NCI-H146 treated with DMSO at 0.1 percent for 48 hours (cell line): Measurements from ENCODE around the gene TTLL8.

Experiments used
- DNase-seq: peaks from one replicate; lab custom pipeline; 2025; ENCODE audit not compliant: unreplicated experiment; lab: John Stamatoyannopoulos, UW

The TTLL8 gene

DNA sequence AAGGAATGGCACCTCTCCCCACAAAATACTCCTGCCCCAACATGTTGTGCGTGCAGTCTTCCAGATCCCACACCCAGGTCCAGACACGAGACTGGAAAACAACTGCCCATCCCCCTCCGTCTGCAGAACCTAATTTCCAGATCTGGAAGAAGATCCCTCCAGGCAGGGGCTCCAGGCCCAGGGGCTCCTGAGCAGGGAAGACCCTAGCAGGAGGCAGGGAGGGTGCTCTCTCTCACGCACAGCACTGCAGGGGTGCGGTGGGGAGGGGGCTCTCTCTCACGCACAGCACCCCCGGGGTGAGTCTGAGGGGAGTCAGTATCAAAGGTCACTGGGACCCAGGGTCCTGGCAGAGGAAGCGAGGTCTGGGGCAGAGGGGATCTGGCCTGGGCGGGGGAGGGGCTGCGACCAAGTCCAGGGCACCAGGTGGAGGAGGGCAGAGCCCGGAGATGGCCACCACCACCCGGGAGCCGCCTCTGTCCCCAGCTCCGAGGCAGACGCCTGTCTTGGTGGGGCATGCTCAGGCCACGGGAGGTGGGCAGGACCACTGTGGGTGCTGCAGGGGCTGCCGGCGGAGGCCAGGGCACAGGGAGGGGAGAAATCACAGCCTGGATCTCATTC, 25.5 kb upstream of the TTLL8 start:
- no peak for DNase-seq

DNA sequence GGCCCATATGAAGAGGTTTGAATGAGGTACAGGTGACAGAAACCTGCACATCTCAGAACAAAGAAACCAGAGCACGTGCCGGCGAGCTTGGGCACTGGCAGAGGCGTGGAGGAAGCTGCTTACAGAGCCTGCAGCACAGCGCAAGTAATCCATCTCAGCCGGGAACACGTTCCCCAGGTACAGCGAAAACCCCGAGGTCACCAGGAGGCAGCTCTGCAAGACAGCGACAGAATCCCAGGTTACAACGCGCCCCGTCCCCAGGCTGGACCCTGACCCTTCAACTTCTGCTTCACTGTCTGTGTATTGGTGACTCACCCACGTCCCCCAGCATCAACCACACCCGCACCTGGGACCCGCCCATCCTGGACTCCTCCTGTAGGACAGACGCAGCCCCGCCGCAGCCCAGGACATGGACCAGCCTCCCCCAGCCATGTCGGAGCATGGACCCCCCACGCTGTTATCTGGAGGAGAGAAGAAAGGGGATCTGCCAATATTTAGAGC, 24.9 kb upstream of the TTLL8 start:
- DNase-seq, result no peak

DNA sequence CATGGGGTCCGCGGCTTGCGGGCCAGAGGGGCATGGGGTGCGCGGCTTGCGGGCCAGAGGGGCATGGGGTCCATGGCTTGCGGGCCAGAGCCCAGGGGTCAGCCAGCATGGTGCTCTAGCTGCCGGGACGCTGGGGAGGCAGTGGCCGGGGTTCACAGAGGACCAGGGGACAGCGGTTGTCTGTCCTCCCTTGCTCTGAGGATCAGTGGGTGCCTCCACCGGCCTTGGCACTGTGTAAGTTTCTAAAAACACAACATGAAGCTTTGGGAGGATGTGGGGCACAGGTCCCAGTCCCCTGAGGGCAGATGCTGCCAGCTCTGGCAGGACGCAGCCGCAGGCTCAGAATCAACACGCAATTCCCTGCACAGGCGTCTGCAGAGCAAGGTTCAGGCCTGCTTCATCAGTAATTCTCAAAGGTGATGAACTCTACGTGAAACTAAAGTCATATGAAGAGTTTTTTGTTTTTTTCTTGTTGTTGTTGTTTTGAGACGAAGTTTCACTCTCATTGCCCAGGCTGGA, 24.2 kb upstream of the TTLL8 start:
- DNase-seq, result no peak

DNA sequence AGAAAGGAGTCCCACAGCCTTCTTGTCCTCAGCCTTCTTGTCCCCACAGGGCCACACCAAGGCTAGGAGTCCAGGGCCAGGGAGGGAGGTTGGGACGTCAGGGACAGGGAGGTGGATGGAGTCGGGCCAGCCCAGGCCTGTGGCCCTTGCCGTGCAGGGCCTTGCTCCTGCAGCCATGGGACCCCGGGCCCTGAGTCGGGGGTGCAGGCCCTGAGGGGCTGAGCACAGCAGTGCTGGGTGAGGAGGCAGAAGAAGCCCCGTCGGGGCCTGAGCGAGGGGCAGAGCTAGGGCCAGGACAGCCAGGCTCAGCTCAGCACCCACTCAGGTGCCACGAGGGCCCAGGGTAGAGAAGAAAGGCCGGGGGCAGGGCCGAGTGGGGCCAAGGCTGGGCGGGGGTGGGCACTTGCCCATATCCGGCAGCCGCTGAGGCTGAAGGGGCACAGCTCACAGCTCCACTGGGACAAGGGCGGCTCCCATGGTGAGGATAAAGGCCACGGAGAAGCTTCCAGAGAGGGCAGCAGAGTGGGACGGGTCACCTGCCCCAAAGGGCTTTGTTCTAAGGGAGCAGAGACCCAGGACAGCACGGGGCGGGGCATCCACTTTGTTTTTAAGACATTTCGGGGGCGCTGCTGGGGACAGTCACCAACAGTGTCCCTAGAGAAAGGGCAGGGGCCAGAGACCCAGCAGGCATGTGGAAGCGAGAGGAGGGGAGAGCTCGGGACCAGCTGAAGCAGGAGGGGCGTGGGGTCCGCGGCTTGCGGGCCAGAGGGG, 23.5 kb upstream of the TTLL8 start:
- no peak for DNase-seq

DNA sequence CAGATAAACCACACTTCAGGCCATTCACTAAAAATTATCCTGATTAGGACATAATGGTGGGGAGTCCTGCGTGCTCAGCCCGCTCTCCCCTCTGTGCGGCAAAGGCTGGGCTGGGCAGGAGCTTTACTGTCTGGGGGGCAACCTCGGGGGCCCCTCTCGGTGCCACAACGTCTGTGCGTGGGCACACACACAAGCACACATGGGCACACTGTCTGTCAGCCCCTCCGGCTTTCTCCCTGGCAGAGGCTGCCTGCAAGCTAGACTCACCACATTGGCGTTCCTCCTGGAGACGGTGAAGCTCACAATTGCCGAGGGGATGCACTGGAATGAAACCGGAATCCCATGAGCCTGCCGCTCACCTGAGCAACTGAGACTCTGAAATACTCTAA, 22.0 kb upstream of the TTLL8 start:
- no peak for DNase-seq

DNA sequence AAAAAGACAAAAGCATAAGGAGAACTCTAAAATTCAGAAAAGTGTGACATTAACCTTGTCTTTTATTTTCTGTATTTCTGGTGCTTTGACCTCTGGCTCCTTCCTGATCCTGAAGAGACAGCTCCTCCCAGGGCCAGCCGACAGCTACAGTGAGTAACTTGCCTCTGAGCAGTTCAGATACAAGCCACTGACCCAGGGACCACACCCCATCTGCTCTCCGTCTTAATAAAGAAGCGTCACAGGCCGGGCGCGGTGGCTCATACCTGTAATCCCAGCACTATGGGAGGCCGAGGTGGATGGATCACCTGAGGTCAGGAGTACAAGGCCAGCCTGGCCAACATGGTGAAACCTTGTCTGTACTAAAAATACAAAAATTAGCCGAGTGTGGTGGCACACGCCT, 20.7 kb upstream of the TTLL8 start:
- DNase-seq, result no peak

DNA sequence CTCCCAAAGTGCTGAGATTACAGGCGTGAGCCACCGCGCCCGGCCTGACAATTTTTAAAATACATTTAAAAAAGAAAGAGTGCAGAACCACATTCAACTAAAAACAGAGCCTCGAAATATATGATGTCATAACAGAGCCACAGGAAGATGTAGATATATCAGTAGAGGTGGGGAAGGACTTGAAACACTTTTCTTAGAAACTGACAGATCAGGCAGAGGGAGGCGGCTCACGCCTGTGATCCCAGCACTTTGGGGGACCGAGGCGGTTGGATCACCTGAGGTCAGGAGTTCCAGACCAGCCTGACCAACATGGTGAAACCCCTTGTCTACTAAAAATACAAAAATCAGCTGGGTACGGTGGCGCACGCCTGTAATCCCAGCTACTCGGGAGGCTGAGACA, 20.1 kb upstream of the TTLL8 start:
- DNase-seq, result no peak

DNA sequence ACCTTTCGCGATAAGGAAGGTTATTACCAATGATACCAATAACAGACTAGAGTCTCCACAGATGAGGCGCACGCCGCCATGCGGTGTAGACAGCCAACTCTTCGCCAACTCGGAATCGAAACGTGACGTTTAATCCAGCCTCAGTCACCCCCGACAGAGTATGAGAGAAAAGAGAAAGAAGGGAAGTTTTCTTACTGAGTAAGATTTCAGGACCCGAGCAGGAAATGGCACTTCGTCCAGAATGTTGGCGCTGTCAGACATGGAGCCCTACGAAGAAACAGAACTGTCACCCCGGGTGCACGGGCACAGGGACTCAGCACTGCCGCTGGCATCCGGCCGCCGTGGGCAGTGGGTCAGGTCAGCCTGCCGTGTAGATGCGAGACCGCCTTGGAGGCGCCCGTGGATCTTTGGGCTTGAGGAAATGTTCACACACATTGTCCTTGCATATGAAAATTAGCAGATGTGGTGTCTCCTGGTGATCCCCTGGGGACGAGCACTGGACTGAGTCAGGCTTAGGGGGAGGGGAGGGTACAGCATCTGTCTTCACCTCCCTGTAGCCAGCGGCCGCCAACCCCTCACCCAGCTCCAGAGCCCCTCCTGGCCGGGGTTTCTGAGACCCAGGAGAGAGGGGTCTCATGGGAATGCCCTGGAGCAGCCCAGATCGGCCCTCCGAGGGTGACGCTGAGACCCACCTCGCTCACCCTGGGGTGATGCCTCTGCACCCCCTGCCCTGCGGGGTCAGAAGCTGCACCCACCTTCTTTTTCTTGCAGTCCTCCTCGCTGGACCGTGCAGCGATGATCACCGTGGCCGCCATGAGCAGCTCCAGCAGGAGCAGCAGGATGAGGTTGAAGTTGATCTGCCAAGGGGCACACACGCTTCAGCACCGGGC, 18.8 kb upstream of the TTLL8 start:
- DNase-seq, result no peak

DNA sequence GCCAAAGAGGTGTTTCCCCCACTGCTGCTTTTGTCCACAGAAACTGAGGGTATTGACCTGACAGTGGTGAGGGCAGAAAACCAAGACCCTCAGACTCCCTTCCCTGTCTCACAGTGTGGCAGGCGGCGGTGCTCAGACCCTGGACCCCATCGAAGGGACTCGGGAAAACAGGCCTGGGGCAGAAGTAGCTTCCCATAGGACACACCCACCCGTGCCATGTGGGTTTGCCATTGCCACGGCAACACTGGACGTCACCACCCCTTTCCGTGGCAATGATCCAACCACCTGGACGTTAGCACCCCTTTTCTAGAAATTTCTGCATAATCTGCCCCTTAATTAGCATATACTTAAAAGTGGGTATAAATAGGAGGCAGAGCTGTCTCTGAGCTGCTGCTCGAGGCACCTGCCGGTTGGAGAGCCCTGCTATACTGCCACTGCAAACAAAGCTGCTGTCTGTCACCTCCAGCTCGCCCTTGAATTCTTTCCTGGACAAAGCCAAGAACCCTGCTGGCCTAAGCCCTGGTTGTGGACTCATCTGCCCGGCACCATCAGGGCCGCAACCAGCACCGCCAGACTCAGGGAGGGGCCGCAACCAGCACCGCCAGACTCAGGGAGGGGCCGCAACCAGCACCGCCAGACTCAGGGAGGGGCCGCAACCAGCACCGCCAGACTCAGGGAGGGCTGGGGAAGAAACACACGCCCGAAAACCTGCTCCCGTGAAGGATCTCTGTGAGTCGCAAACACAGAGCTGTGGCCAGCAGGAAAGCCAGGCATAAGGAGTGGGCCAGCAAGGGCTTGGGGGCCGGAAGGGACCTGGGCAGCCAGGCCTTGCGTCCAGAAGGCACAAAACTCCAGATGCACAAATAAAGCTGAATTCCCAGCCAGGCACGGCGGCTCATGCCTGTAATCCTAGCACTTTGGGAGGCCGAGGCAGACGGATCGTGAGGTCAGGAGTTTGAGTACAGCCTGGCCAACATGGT, 16.7 kb upstream of the TTLL8 start:
- peak; percentile 21 for DNase-seq

DNA sequence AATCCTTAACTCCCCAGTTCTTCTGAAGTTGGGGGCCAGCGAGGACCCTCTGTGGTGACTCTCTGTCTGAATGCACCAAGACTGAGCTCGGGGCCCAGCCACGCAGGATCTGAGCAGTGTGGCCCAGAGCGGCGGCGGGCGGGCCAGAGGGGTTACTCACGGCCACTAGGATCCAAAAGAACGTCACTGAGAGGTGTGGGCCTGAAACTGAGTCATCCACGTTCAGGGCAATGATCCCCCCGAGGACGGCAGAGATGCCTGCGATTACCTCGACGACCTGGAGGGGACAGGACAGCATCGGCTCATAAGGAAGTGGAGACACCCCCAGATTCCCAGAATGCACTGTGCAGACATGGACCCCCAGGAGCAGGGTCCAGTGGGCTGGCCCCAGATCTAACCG, 16.0 kb upstream of the TTLL8 start:
- no peak for DNase-seq

DNA sequence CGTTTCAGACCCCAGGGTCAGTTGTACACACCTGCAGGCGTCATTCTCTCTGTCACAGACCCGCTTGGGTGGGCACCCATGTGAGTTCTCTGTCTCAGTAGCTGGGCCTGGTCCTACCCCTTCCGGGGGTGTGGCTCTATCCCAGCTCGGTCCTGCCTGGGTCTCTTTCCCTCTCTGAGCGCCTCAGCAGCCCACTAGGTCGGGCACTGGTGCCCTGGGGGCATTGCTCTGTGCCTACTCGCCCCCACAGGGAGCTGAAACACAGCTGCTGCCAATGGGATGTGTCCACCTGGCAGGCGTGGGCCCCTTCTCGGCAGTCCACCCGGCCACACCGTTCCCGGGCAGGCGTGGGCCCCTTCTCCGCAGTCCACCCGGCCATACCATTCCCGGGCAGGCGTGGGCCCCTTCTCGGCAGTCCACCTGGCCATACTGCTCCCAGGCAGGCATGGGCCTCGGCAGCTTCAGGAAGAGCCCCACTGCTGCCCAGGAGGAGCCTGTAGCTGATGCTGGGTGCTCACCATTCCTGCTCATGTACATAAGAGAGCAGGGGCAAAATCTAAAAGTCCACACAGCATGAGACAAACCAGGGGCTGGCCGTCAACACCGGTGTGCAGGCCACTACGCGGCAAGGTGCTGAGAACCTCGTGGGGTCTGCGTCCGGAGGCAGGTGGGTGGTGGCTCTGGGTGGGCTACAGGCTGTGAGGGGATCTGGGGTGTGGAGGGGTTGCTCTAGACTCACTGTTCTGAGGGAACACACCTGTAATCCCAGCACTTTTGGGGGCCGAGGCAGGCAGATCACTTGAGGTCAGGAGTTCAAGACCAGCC, 14.8 kb upstream of the TTLL8 start:
- no peak for DNase-seq

DNA sequence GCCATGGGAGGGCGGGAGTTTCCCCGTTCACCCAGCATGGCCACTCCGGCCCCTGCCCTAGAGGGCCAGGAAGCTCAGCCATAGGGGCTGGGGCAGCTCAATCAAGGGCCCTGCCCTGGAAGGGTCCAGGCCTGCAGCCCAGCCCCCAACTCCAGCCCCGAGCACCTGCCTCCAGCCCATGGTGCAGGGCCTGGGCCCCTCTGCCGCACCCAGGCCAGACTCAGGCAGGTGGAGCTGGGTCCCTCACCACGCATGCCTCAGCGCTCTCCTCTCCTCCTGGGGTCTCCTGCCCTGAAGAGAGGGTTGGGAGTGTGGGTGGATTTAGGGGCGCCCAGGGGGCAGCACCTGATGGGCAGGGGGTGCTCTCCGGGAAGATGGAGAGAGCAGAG, 14.1 kb upstream of the TTLL8 start:
- no peak for DNase-seq

DNA sequence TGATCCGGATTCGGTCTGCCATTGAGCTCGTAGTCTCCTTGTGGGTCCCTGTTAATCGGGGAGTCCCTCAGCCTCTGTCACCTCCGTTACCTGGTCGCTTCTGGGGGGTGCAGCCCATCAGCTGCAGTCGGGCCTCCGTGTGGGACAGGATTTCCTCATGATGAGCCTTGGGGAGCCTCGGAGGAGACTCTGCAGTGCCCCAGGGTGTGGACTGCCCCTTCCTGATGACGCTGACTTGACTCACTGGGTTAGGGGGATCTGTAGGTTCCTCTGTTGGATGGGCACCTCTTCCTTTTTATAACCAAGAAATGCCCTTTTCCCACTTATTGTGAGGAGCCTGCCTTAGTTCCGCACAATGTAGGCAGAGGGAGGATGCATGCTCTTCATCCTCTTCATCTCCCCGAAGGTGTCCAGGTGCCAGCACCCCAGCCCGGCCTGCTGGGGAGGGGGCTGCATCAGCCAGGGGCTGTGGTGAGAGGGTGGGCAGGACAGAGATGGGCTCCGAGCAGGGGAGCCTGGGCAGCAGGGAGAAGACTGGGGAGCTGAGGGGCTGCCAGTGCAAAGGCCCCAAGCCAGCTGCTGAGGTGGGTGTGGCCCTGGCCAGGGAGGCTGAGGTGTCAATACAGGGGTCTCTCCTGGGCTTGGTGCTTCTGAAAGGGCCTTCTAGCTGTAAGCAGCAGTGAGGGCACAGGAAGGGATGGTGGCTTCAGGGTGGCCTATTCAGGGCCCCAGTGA, 13.5 kb upstream of the TTLL8 start:
- no peak for DNase-seq

DNA sequence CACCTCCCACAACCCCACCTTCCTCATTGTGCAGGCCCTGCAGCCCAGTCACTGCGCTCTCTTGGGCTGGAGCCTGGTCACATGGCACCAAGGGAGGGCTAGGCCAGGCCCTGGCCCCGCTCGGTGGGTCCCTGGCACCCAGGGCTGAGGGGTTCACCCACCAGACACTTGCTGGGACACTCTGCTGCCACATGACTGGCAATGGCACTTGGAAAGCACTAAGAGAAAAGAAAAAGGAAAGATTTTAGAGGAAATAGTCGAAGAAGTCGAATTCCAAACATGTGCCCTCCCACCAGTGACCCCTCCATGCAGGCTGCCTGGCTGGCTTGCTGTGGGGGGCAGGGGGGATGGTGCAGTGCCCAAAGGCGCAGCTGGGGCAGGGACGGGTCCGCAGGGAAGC, 12.3 kb upstream of the TTLL8 start:
- no peak for DNase-seq

DNA sequence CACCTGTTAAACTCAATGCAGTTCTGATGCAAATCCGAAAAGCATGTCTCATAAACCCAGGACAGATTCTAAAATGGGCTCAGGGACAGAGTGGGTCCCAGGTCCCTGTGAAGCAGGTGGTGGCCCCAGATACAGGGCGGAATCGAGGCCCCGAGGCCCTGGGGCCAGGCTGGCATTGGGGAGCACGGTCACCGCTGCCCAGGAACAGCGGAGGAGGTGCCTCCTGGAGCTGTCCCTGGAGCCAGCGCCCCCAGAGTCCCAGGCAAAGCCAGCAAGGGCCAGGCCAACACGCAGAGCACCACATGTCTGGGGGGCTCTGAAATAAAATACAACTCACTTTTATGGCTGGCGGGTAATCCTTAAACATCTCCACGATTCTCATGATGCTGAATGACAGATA, 10.0 kb upstream of the TTLL8 start:
- no peak for DNase-seq

DNA sequence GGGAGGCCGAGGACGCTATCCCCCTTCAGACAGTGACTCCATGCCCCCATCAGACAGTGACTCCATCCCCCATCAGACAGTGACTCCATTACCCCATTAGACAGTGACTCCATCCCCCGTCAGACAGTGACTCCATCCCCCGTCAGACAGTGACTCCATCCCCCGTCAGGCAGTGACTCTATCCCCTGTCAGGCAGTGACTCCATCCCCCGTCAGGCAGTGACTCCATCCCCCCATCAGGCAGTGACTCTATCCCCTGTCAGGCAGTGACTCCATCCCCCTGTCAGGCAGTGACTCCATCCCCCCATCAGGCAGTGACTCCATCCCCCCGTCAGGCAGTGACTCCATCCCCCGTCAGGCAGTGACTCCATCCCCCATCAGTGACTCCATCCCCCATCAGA, 9.1 kb upstream of the TTLL8 start:
- DNase-seq, result no peak

DNA sequence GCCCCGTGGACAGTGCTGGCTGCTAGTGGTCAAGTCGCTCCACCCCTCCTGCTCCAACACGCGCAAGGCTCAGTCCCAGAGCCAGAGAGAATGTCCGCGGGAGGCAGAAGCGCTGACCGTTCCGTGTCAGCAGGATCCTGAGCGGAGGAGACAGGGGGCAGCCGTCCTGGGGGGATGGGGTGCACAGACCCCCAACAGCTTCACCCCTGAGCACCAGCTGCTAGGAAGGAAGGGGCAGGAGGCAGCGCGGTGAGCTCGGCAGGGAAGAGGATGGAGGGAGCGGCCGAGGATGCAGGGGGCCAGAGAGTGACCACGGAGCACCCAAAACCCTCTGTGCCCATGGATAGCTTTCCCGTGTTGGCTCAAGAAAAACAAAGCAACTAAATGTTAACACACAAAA, 6.4 kb upstream of the TTLL8 start:
- no peak for DNase-seq

DNA sequence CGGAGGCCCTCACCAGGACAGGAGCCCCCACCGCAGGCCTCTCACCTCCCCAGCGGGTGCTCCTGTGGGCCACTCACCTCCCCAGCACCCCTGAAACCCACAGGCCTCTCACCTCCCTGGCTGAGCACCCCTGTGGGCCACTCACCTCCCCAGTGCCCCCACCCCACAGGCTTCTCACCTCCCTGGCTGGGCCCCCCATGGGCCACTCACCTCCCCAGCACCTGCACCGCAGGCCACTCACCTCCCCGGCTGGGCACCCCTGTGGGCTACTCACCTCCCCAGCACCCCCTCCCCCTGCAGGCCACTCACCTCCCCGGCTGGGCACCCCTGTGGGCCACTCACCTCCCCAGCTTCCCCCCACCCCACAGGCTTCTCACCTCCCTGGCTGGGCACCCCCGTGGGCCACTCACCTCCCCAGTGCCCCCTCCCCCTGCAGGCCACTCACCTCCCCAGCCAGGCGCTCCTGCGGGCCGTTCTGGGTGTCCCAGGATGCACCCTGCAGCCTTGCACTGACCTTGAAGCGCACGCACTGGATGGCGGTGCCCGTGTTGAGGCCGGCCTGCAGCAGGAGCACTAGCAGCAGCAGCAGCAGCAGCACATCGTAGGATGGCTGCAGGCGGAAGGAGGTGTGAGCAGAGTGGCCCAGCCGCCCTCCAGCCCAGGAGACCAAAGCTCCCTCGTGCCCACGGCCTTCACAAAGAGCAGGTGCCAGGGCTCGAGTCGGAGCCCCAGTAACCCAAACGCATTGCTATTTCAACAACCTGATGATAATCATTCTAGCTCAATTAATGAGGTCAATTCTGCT, 5.7 kb upstream of the TTLL8 start:
- DNase-seq, result no peak
